Loucy (cell line): ENCODE results near the gene TP53AIP1.

ENCODE experiments used
- H2AFZ ChIP-seq: fragments of 200-600 bp; sonication (generic); 2 replicates; pipeline ENCODE4 v1.6.0; 2016; ENCODE audit warnings: antibody characterized with exemption, mild to moderate bottlenecking, low read length, moderate library complexity
- H3F3A ChIP-seq: fragments of 200-600 bp; 2 replicates; pipeline ENCODE4 v1.6.0; 2016; ENCODE audit warnings: antibody characterized with exemption, low read depth, mild to moderate bottlenecking
- H3K27me3 ChIP-seq: fragments of 200-600 bp; sonication (generic); 2 replicates; pipeline ENCODE4 v1.6.1; 2014; ENCODE audit warnings: low read length, mild to moderate bottlenecking; ENCODE audit not compliant: insufficient read depth, poor library complexity, severe bottlenecking
- H3K36me3 ChIP-seq: fragments of 200-600 bp; sonication (generic); 2 replicates; pipeline ENCODE4 v1.6.1; 2016; ENCODE audit warnings: low read length; ENCODE audit not compliant: insufficient read depth
- H3K4me1 ChIP-seq: fragments of 200-600 bp; sonication (generic); 2 replicates; pipeline ENCODE4 v1.5.1; 2014; ENCODE audit warnings: low read length, mild to moderate bottlenecking; ENCODE audit not compliant: insufficient read depth, poor library complexity, severe bottlenecking
- H3K4me2 ChIP-seq: fragments of 200-600 bp; sonication (generic); 2 replicates; pipeline ENCODE4 v1.6.0; 2014; ENCODE audit warnings: antibody characterized with exemption, low read length, low read depth, mild to moderate bottlenecking; ENCODE audit not compliant: poor library complexity, severe bottlenecking
- H3K4me3 ChIP-seq: fragments of 200-600 bp; sonication (generic); 2 replicates; pipeline ENCODE4 v1.5.1; 2014; ENCODE audit warnings: low read length, mild to moderate bottlenecking, mixed read lengths; ENCODE audit not compliant: poor library complexity, severe bottlenecking
- H3K79me2 ChIP-seq: fragments of 200-600 bp; sonication (generic); 2 replicates; pipeline ENCODE4 v1.6.1; 2014; ENCODE audit warnings: low read length; ENCODE audit not compliant: insufficient read depth
- H3K9ac ChIP-seq: fragments of 200-600 bp; sonication (generic); 2 replicates; pipeline ENCODE4 v1.6.0; 2014; ENCODE audit warnings: mild to moderate bottlenecking, low read depth, low read length, moderate library complexity; ENCODE audit not compliant: poor library complexity, severe bottlenecking
- H3K9me2 ChIP-seq: fragments of 200-600 bp; sonication (generic); replicated peaks from 2 replicates; pipeline ENCODE4 v1.6.1; 2016; ENCODE audit warnings: low read depth, low read length, mixed read lengths
- H3K9me3 ChIP-seq: fragments of 200-600 bp; sonication (generic); 2 replicates; pipeline ENCODE4 v1.6.1; 2014; ENCODE audit warnings: mild to moderate bottlenecking, antibody characterized with exemption, low read length, low read depth; ENCODE audit not compliant: insufficient read depth
- H4K20me1 ChIP-seq: fragments of 200-600 bp; sonication (generic); 2 replicates; pipeline ENCODE4 v1.6.0; 2014; ENCODE audit warnings: antibody characterized with exemption, low read length, mild to moderate bottlenecking; ENCODE audit not compliant: insufficient read depth, poor library complexity, severe bottlenecking
- CTCF ChIP-seq: fragments of 200-600 bp; sonication (generic); conservative IDR thresholded peaks from 2 replicates; pipeline ENCODE4 v1.5.1; 2014; ENCODE audit warnings: mild to moderate bottlenecking, antibody characterized with exemption, low read length
- EZH2phosphoT487 ChIP-seq: fragments of 200-600 bp; IDR thresholded peaks from 2 replicates; pipeline ENCODE4 v1.6.1; 2018; ENCODE audit warnings: antibody characterized with exemption, mild to moderate bottlenecking, moderate library complexity, borderline replicate concordance

TP53AIP1 gene

GRCh38 chr11:128906185-128907050, 36.3 kb downstream of the TP53AIP1 start:
- peak overlapping the region; percentile 87 for H3K4me3 ChIP-seq

GRCh38 chr11:128905345-128906184, 37.1 kb downstream of the TP53AIP1 start:
- no peaks in the 10 kb centered on the region for H4K20me1 ChIP-seq
- H3F3A ChIP-seq = no peaks in the 10 kb centered on the region
- H3K4me3 ChIP-seq = peak overlapping the region; percentile 87
- H3K4me2 ChIP-seq = peak overlapping the region; percentile 77
- peaks cover 29% of the 10 kb centered on the region for H3K4me1 ChIP-seq
- no peaks in the 10 kb centered on the region for H3K9me2 ChIP-seq
- H3K36me3 ChIP-seq = no peaks in the 10 kb centered on the region
- H3K9ac ChIP-seq = peak overlapping the region; percentile 81
- peak overlapping the region; percentile 94 for H2AFZ ChIP-seq
- TF ChIP-seq CTCF (peak; percentile 72), EZH2phosphoT487 (no peak)
- H3K27me3 ChIP-seq = no peaks in the 10 kb centered on the region
- H3K79me2 ChIP-seq = peaks cover 4% of the 10 kb centered on the region; the same call in 1 of the 2 replicates
- H3K9me3 ChIP-seq = no peaks in the 10 kb centered on the region

More at GRCh38 chr11:128906185-128907050, 36.3 kb downstream of the TP53AIP1 start:
- no peaks in the 10 kb centered on the region for H3K27me3 ChIP-seq
- peak overlapping the region; percentile 77 for H3K4me2 ChIP-seq
- H3F3A ChIP-seq = no peaks in the 10 kb centered on the region
- peak; percentile 8; the same call in 1 of the 2 replicates for TF ChIP-seq CTCF
- TF ChIP-seq EZH2phosphoT487 = no peak
- no peaks in the 10 kb centered on the region for H3K36me3 ChIP-seq
- peak overlapping the region; percentile 81 for H3K9ac ChIP-seq
- no peaks in the 10 kb centered on the region for H4K20me1 ChIP-seq
- peaks cover 26% of the 10 kb centered on the region for H3K4me1 ChIP-seq
- H3K79me2 ChIP-seq = peaks cover 4% of the 10 kb centered on the region; the same call in 1 of the 2 replicates
- H3K9me3 ChIP-seq = no peaks in the 10 kb centered on the region
- no peak overlapping the region for H2AFZ ChIP-seq
- H3K9me2 ChIP-seq = no peaks in the 10 kb centered on the region

GRCh38 chr11:128904656-128905344, 37.9 kb downstream of the TP53AIP1 start:
- H3K4me2 ChIP-seq = peak overlapping the region; percentile 77
- no peaks in the 10 kb centered on the region for H3F3A ChIP-seq
- peaks cover 4% of the 10 kb centered on the region; the same call in 1 of the 2 replicates for H3K79me2 ChIP-seq
- H3K9me3 ChIP-seq = no peaks in the 10 kb centered on the region
- H3K36me3 ChIP-seq = no peaks in the 10 kb centered on the region
- H3K4me1 ChIP-seq = peaks cover 31% of the 10 kb centered on the region
- peak overlapping the region; percentile 94 for H2AFZ ChIP-seq
- no peak for TF ChIP-seq CTCF
- TF ChIP-seq EZH2phosphoT487 = no peak
- peak overlapping the region; percentile 81 for H3K9ac ChIP-seq
- H3K9me2 ChIP-seq = no peaks in the 10 kb centered on the region
- peak overlapping the region; percentile 87 for H3K4me3 ChIP-seq
- no peaks in the 10 kb centered on the region for H3K27me3 ChIP-seq
- no peaks in the 10 kb centered on the region for H4K20me1 ChIP-seq
